DMS153 (cell line): ENCODE results near the gene TRIM32.
A peak's percentile ranks its signal among the peaks of the same experiment; 100 is the strongest.

Source experiments
- DNase-seq: peaks from one replicate; lab custom pipeline; 2025; lab: John Stamatoyannopoulos, UW

TRIM32 gene

DNA sequence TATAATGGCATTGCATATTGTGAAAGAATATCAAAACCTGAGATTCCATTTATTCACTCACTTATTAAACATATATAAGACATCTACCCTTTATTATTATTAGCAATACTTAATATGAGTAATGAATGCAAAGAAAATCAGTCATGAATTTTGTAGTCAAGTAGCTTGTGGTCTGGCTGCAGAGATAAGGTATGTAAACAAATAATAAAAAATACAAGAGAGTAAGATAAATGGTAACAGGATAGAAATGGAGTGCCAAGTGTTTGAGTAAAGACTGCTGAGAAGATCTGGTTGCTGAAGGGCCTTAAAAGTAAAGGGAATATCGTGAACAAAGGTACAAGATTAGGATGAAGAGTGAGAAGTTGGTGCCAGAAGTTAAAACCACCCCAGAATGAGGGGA, 18.4 kb downstream of the TRIM32 start:
- DNase-seq = no peak

DNA sequence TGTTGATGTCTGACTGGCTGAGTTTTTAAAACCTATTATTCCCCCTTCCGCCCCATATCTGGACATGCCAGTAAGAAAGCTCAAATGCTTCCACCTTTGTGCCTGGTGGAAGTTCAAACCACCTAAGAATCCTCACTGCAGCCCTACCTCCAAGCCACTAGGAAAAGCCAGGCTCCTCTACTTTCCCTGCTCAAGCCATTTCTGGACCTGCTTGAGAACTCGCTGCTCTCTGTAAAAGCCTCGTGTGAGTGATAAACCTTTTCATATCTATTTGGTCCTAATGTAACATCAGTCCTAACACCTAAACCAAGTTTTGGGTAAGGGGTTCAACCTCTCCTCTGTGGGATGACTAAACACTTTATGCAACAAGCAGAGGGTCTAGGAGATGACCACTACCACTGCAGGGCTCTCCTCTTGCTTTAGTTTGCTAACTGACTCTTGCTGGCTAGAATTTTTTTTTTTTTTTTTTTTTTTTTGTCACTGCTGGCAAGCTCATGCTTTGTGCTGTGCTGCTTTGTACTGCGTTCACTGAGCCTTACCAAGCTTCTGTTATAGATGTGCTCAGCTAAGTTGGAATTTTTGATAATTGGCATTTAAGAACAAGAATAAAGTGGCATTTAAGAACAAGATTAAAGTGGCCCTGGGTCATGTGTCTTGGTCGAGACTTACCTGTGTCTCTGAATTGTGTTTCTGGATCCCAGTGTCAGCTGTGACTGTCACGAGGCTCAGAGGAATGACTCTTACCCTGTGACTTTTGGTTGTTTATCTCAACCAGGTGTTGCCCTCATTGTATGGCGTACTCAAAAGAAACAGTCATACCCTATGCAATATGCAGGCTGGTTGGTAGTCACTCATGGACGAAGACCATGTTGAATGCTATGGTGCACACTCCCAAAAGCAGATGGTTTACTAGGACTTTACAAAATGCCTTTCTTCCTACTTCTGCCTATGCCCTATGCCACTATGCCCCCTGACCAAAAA, 19.5 kb downstream of the TRIM32 start:
- no peak for DNase-seq

DNA sequence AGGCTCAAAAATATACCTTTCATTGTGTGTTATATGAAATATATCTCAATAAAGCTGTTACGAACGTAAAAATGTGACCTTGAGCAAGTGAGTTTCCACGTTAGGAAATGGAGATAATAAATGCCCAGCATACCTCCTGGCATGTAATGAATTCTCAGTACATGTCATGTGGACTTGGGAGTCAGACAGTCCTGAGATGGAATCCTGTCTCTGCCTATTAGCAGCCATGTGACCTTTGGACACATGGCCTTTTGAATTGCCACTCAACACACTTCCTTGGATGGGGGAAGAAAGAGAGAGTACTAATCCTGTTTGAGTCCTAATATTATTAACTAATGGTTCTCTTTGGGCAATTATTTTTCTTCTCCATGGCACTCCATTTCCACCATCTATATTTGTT, 25.7 kb downstream of the TRIM32 start:
- DNase-seq = no peak

DNA sequence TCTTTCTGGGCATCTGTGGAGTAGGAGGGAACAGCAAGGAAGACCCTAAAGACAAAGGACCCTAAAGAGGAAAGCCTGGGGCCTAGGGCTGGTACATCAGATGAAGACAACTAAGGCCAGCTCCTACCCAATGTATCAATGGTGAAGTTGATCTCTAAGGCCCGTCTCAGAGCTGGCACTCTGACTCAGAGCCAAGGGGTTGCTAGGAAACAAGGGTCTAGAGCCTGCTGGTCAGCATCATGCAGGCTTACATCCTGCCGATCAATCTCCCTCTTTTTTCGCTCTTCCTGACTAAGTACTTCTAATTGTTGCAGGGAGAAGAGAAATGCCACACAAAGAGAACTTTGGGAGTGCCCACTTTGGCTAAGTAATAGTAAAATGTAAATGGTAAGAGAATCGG, 26.2 kb downstream of the TRIM32 start:
- DNase-seq = peak; percentile 34

DNA sequence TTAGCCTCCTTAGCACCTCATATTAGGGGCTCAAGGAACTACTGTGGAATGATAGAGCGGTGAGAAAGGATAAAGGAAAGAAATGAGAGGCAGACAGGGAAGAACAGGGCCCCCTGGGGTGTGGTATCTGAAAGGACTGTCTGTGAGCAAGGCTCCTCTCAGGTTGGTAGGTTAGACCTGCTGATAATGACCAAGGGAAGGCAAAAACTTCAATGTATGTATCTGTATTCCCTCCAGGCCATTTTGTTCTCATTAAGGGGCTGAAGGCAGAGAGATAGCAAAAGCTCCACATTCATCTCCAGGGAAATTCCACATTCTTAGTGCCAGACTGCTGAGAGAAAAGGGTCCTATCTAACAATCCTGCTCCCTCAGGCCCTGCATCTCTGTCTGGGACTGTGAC, 28.6 kb downstream of the TRIM32 start:
- no peak for DNase-seq

DNA sequence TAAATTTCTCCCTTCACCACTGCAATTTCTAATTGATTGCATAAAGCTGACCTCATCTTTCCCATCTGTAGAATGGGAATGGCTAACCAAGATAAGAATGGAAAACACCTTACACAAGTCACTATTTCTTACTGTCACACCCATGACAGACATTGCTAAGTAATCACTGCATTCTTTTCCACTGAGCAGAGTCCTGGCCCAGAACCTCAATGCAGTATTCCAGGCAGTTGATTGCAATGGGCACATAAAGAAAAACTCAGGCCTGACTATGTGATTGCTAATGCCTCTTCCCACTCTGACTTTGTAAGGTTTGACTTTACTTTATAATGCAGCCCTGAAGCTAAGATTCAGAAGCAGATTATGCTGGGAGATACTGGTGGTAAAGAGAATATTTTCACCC, 29.3 kb downstream of the TRIM32 start:
- no peak for DNase-seq

DNA sequence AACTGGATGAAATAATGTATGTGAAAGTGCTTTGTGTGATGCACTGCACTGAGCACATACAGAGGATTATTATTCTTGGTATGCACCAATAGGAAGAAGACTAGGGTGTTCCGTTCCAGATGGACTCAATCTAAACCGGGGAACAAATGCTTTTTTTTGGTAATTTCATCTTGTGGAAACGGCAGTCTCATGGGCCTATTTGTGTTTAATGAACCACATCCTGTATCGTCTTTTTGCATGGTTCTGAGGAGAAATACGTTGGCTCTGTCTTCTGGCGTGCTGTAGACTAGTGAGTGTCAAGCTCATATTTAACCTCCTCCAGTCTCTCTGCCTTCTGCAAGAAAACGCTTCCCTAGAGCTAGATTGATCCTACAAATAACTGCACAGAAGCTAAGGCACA, 30.0 kb downstream of the TRIM32 start:
- DNase-seq = no peak

DNA sequence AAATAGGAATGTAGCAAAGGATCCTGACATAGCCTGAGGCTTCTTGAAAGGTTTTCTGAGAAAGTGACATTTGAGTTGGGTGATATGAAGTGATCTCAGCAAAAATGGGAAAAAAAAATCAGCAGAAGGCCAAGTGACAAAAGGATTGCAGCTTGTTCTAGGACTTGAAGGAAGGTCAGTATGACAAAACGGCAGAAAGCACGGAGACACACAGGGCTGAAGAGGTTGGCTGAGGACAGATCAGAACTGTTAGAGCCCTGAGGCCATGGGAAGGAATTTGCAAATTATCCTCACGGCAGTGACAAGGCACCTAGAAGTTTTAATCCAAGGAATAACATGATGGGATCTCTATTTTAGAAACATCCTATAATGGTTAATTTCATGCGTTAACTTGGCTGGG, 31.0 kb downstream of the TRIM32 start:
- DNase-seq = no peak

DNA sequence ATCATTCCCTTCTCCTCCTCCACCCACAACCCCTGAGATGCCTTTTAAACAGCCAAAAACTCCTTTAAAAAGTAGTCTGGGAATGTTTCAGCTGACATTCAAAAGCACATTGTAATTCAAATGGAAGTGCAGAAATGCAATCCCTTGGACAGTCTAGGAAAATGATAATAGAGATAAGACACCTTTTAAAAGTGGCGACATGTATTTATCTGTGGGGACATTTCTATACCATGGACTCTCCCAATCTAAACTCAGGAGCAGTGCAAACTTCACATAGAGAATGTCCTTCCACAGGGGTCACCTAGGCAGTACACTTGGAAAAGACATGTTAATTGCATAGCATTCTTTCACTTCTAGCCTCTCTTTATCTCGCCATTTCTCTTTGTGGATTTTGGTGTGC, 33.0 kb downstream of the TRIM32 start:
- no peak for DNase-seq

DNA sequence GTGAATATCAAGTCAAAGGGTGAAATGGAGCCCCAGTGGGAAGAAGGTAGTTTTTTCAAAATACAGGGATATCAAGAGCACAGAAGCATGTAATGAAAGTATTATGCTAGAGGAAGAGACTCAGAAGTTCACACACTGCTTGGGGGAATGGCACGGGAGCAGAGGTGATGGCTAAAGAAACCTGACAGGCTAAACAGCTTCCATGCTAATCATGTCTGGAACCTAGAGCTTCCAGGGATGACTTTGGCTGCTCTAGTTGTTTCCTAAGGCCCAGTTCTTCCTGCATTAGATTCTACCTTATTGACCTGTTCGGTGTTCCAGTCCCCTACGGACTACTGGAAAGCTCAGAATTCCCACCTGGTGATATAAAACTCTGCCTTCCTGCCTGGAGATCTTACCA, 34.3 kb downstream of the TRIM32 start:
- no peak for DNase-seq

DNA sequence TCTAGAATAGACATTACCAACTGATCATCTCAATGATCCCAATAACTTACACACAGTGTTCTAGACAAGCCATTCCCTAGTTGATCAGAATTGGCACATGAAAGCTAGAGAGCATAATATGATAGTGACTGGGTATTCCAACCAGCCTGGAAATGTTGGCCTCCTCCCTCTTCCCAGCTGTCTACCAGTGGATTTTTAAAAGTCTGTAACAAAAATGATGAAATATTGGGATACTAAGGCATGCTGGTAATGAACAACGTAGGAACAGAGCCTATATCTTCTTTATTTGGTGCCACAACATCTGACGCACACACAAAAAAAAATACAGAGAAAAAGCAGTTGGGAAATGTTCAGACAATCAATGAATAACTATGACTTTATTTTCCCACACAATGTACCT, 34.8 kb downstream of the TRIM32 start:
- DNase-seq = no peak

DNA sequence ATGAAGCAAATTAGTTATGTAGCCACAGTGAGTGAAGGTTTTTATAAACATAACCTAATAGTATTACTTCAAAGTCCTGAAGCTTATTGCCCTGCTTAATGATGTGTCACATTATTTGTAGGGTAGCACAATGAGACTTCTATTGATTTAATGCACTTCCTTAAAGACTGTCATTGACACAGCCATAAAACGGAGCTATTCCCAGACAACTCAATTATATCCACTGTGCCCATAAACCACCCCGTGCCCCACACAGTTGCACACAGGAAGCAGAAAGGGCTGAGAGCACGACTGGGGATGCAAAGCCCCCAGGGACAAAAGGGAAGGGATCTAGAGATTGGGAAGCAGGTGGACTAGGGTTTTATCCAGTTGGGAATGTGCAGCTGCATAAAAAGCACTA, 37.0 kb downstream of the TRIM32 start:
- peak; percentile 84 for DNase-seq

DNA sequence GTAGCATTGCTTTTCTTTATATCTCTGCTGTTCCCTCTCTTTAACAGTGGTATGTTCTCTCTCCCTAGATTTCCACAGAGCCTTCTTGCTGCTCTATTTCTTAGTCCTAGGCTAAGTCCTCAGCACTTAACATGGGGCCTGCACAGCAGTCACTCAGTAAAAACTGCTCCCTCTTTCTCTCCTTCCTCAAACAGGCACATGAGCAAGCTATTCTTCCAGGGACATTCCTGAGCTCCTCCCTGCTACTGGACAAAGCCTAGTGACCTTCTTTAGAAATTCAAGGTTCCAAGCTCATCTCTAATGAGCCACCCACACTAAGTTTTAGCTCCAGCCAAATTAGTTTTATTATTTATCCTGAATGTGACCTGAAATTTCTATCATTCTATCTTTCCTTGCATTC, 39.5 kb downstream of the TRIM32 start:
- no peak for DNase-seq

DNA sequence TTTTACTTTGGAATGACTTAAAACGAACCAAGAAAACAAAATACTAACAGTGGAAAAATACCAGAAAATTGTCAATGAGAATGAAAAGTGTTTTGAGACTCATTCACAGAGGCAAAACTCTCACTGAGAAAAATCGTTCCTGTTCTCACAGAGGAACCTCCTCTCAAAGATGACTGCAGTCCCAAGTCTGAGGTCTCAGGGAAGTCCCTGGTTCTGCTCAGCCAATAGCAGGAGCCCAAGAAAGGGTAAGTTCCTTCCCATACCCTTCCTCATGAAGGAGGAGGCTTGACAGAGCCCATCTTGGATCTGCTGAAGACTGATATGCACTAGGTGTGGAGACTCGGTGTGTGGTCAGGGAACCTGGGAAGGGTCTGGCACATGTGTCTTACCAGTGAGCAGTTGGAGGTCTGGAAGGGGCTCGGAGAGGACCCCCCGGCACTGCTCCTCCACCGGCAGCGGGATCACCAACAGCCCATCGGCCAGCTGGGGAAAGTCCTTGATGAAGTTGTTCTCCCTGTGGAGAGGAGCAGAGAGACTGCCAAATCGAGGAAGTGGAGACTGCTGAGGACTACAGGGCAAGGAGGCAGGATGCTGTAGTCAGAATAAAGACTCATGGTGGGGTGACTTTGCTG, 46.0 kb downstream of the TRIM32 start:
- no peak for DNase-seq

DNA sequence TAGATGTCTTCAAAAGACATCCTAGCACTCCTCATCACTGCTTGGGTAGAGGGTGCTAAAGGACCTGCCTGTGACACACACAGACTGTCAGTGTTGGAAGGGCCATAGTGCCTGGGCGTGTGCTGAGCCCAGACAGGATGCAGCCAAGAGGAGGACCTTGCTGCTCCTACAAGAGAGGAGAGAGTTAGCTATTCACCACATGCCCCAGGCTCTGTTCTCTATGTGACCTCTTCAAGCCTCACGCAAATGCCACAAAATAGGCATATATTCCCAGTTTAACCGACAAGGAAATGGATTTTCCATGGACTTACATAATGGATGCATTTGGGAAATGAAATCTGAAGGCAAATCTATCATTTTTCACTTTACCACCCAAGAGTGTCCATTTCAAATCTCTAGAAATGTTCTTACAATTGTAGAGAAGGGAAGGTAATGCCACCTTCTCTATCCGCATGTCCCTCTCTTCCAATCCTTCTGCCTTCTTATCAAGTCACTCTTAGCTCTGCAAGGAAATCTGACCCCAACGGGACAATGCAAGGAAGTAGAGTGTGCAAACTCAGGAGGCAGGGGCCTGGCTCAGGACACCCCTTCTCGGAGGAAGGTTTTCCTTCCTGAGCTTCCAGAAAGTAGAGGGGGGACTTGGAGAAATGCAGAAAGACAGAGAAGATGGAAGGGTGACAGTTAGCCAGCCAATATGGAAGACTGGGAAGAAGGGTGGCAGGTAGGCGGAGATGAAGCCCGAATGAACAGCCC, 49.5 kb downstream of the TRIM32 start:
- no peak for DNase-seq

DNA sequence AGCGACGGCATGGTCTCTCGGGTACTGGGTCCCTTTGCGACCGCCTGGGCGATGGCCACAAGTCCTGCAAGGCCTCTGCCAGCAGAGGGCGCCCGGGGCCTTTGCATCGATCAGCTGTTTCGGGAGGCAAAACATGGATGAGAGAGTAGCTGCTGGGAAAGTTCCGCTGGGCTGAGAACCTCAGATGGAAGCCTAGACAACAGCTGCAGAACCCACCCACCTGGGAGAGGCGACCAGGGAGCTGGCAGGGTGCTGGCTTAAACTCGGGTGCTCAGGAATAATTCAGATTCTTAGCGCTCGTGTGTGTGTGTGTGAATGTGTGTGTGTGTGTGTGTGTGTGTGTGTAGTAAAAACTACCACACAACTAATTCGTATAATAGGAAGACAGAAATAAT, 50.0 kb downstream of the TRIM32 start:
- peak; percentile 52 for DNase-seq

DNA sequence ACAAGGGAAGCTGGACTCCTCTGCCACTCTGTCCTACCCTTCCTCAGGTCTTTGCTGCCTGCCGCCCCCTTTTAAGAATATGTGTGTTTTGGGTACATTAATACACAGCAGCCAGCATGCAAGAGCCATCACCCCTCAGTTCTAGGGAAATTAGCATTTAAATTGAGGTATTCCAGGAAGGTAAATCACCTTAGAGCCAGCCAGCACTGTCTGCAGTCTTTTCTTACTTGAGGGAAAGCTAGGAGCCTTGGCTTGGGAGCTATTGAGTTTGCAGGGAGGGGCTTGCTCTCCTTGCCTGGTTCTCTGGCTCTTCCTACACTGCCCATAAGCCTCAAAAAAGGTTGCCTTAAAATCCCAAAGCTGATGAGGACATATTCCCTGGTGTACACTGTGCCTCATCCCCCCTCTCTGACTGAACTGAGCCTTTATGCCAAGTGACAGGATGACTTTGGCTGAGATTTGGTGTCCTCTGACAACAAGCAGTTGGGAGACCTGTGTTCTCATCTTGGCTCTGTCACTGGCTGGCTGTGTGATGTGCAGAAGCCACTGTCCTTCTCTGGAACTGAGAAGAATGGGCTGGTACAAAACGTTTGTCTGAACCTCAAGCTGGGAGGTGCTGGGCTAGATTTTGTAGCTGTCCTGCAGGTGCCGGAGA, 54.1 kb downstream of the TRIM32 start:
- no peak for DNase-seq

DNA sequence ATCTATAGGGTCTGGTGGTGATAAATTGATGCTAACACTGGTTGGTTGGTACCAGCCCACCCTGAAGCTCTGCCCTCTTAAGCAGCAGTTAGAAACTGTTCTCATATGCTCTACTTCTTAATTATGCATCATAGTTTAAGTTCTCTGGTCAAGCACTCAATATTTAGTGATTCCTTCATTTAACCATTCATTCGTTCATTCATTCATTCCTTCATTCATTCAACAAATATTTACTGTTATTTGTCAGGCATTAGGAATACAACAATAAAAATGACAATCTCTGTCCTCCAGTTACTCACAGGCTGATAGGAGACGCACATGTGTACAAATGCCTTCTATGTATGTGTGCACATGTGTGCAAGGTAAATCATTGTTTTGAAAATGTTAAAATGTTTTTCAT, 54.6 kb downstream of the TRIM32 start:
- no peak for DNase-seq

DNA sequence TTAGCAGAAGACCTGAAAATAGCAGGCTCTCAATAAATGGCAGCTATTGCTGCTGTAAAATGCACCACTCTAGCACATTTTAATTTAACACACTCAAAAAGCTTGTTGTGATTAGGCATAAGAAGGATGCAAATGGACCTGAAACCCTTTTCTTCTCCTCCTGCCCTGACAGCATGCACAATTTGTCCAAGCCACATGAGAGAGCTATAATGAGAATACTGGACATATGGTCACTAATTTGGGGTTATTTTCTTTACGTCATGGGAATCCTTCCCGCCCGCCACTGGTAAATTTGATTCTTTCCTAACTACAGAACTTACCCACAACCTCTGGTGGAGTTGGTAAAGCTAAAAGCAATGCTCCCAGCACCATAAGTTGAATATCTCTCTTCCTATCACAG, 62.1 kb downstream of the TRIM32 start:
- no peak for DNase-seq

DNA sequence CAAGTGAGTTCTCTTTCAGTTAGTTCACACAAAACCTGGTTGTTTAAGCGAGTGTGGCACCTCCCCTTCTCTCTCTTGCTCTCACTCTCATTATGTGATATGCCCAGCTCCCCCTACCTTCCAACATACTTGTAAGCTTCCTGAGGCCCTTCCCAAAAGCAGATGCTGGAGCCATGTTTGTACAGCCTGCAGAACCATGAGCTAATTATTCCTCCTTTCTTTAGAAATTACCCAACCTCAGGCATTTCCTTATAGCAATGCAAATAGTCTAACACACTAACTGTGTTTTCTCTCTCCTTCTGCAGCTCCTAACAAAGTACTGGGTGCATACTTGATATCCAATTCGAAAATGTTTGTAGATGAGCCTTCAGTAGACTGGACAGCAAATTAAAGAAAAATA, 62.7 kb downstream of the TRIM32 start:
- DNase-seq = no peak

DNA sequence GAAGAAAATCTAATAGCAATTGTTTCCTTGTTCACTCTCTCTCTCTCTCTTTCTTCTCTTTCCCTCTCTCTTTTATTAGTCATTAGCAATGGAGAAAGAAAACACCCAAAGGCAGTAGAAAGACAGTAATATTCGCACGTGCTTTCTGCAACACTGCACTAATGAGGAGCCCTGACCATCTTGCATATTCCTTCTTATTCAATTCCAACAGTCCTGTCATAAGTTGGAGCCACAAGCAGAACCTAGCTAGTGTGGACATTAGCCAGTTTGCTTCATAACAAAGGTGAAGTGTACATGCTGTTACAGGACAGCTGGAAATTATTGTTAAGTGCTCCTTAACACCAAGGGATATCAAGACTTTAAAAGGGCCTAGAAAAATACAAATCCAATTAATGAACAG, 63.4 kb downstream of the TRIM32 start:
- no peak for DNase-seq
